Activated T-cell treated with anti-CD3 and anti-CD28 coated beads for 1 hour (primary cell): ENCODE results near the gene COPE.
"Not testable (repeated sequence)": the region's sequence is repeated elsewhere in the genome, so short reads cannot be mapped to it uniquely, and the experiment has no call there.

Experiments
- DNase-seq: peaks from one replicate; pipeline ENCODE4 v3.0.0-alpha.2; 2020; ENCODE audit warnings: low read depth

Gene COPE

DNA sequence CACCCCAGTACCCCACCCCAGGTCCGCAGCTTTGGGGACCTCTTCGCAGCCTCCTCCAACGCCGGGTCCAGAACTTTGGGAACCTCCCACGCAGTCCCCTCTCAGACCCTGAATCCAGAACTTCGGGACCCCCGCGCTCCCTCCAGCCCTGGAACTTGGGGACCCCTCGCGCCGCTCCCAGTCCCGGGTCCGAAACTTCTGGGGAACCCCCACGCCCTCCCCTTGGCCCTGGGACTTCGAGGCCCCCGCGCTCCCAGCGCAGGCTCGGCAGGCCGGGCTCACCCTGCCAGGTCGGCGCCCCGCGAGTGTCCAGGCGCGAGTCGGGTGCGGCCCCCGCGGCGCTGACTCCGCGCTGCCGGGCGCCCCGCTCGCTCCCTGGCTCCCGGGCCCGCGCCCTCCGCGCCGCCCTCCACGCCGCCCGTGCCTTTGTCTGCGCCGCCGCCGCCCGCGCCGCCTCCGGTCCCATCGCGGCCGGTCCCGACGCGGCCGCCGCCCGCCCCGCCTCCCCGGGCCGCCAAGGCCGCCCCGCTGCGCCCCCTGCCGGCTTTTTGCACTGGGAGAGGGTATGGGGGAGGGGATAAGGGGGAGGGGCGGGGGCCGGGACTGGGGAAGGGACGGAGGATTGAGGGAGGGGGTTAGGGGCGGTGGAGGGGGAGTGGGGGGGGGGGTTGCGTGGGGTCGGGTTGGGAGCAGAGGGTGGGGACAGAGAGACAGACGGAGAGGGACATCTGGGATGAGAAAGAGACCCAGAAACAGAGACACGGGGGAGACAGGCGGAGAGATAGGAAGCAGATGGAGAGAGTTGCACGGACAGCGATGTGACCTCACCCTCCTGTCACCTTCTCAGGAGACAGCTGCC lies 21.8 kb upstream of the COPE start, which contains the start of gene HOMER3:
TSS of gene HOMER3 (minus strand) at position 449 of the 859 bp plus-strand sequence. CDS start 2,235 bp downstream, outside the sequence.
- peak; percentile 85 for DNase-seq

DNA sequence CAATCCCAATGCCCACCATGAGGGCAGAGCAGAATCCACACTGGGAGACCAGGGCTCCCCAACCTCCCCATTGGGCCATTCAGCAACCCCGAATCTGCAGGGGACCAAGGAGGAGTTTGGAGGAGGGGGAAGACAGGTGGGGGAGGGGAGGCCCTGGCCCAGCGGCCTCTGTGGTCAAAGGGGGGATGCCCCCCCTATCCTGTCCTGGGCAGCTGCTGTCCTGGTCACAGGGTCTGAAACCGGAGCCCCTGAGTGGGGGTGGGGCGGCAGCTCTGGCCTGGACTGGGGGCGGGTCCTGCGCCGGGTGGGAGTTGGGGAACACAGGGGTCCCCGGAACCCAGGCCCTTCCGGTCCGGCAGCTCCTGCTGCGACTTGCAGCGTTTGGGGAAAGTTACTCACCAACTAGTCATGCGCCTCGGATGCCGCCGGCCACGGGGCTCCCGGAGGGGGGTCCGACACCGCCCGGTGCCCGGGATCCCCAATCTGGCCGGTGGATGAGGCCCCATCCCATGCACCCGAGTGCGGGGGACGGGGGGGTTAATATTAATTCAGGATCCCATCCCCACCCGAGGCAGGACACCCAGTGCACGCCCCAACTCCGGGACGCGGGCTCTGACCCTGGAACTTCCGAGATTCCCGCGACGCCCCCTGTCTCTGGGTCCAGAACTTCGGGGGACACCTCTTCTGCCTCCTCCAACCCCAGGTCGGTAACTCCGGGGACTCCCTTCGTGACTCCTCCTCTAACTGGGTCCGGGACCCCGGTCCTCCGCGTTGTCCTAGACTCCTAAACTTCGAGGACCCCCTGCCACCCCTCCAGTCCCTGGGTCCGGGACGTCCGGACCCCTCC lies 21.0 kb upstream of the COPE start:
- no peak for DNase-seq

DNA sequence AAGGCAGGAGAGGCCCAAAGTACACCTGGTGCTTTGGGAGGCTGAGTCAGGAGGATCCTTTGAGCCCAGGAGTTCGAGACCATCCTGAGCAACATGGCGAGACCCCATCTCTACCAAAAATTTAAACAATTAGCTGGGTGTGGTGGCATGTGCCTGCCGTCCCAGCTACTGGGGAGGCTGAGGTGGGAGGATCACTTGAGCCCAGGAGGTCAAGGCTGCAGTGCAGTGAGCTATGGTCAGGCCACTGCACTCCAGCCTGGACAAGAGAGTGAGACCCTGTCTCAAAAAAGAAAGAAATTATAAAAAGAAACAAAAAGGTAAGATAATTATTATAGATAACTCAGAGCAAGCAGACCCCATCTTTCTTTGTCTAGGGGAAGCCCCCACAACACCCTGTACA lies 20.0 kb upstream of the COPE start:
- DNase-seq = no peak

DNA sequence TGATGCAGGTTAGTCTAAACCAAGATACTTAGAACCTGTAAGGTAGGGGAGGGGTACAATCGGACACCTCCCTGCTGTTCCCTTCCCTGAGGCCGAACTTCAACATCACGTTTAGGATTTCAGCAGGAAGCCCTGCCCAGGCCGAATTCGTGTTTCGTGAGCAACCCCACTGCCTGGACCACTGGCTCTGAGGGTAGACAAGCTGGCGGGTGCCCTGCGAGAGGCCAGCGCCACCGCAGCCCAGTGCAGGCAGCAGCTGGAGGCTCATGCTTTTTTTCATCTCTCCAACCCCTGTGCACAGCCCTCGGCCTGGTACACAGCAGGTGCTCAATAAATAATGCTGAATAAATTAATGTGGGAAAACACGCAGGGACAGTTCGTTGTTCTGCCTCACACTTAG lies 14.1 kb upstream of the COPE start:
- no peak for DNase-seq

DNA sequence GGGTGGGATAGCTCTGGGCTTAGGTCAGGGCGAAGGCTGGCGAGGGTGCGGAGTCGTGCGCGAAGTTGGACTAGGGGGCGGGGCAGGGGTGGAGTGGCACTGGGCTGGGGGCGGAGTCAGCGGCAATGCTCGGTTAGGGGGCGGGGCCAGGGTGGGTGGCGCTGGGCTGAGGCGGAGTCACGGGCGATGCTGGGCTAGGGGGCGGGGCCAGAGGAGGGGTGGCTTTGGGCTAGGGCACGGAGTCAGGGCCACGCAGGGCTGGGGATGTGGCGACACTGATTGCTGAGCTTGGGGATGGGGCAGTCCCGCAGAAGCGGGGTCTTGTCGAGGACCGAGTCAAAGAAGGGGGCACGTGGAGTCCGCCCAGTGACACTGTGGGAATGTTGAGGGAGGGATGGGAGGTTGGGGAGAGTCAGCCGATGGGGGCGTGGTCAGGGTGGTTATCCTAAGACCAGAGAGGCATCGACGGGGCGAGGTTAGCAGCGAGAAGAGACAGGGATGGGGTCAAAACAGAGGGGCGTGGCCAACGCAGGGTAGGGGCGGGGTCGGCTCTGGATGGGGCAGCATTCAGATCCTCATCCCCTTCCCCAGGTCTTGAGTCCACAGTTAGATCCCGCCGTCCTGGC lies 13.1 kb upstream of the COPE start:
- peak; percentile 85 for DNase-seq

DNA sequence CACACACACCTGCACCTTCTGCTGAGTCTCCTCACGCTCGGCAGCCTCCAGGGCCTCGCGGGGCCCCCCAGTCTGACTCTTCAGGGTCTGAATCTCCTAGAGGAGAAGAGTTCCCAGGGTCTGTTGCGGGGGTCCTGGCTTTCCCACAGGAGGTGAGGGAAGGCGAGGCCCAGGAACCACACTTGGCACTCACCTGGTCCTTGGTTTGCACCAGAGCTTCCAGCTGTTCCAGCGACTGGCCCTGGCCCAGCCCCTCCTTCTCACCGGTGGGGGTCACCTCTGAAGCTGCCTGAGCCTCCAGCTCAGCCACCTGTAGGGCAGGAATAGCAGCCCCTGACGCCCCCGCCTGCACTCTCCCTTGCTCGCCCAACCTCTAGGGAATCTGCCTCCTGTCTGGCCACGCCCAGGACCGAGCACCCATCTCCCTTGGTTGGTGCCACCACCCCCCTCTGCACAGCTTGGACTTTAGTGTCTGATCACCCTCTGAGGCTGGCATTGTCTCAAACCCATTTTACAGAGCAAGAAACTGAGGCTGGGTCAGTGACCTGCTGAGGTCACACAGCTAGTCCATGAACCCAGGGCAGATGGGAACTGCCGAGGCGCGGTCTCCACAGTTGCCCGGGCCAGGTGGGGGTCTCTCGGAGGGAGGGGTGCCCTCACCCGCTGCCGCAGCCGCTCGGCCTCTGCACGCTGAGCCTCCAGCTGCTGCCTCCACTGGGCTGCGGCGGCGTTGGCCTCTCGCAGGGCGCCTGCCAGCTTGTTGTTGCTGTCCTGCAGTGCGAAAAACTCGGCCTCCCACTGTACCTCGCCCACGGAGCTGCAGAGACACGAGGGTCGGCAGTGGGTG lies 12.4 kb upstream of the COPE start:
- no peak for DNase-seq

DNA sequence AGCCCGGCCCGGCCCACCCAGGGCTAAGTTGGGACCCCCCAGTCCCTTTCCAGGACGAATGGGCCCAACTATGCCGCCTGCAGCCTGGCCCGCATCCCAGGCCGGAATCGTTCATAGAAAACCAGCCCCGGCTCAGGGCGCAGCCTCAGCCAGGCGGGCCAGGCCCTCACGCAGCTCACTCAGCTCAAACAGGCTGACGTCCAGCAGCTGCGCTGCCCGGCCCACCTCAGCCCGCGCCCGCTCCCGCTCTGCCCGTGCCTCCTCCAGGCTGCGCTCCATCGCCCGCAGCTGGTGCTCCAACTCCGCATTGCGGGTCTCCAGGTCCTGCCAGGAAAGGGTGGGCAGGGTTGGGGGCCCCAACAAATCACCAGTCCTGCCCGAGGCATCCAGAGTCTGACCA lies 10.1 kb upstream of the COPE start:
- no peak for DNase-seq

DNA sequence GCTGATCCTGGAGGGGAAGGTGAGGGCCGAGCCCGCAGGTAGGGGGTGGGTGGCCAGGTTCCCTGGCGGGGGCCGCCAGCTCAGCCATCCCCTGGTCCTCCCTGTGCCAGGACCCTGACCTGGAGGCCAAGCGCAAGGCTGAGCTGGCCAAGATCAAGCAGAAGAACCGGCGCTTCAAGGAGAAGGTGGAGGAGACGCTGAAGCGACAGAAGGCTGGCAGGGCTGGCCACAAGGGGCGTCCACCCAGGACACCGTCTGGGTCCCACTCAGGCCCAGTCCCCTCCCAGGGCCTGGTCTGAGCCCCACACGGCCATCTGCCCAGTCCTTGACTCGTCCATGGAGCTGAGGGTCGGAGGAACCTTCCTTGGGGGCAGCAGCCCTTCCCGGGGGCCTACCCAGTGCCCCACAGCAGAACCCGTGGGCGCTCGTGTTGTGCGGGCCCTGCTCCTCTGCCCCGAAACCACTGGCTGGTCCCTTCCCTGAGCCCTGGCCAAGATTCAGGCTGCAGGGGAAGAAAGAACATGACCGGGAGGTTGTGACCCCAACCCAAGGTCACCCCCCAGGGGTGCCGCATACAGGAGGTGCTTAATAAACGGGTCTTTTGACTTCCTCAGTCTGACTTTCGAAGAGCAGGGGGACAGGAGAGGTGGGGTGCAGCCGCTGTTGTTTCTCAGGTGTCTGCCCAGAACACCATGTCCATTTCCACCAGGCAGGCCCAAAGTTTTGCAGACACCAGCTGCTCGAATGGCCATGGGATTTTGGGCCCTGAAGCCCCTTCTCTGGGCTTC lies 9.0 kb upstream of the COPE start:
- no peak for DNase-seq

DNA sequence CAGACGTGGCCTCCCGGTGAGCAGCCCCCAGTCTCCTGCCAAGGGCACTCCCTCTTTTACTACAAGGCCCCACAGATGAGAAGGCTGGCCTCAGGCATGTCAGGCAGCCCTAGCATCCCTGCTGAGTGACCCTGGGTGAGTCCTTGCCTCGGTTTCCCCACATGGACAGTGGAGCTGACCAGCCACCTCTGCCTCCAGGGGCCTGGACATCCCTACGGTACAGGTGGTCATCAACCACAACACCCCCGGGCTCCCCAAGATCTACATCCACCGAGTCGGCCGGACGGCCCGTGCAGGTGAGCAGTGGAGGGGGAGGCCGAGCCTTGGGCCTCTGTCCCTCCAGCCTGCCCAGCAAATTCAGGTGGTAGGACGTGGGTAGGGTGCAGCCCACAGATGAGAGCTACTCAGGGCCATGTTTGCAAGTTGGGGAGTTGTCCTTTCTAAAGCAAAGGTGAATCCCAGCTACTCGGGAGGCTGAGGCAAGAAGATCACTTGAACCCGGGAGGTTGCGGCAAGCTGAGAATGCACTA lies 5.6 kb upstream of the COPE start:
- DNase-seq = no peak

DNA sequence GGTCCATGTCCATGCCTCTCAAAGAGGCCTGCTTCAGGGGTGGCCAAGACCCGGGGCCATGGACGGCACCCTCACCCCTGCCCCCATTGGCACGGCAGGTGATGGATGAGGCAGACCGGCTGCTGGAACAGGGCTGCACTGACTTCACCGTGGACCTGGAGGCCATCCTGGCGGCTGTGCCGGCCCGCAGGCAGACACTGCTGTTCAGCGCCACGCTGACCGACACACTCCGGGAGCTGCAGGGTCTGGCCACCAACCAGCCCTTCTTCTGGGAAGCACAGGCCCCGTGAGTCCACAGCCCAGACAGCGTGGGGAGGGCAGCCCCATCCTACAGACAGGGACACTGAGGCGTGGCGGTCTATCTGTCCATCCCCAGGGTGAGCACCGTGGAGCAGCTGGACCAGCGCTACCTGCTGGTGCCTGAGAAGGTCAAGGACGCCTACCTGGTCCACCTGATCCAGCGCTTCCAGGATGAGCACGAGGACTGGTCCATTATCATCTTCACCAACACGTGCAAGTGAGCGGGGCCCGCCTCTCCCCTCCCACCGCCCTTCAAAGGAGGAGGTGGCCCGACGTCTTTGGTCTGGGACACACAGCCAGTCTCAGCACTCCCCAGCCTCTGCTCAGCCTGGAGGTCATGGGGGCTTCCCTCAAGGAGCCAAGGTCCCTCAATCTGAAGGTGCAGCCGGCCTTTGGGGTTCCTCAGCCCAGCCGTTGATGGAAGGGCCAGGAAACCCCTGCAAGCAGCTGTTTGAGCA lies 3.2 kb upstream of the COPE start:
- DNase-seq = no peak

DNA sequence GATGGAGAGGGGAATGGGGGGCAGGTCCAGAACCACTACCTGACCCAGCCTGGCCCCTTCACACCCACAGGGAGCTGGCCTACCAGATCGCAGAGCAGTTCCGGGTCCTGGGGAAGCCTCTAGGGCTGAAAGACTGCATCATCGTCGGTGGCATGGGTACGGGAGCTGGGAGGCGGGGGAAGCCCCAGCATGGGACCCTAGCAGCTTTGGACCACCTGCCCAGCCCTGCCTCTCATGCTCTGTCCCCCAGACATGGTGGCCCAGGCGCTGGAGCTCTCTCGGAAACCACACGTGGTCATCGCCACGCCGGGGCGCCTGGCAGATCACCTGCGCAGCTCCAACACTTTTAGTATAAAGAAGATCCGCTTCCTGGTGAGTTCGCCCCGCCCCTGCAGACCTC lies 2.4 kb upstream of the COPE start:
- no peak for DNase-seq

DNA sequence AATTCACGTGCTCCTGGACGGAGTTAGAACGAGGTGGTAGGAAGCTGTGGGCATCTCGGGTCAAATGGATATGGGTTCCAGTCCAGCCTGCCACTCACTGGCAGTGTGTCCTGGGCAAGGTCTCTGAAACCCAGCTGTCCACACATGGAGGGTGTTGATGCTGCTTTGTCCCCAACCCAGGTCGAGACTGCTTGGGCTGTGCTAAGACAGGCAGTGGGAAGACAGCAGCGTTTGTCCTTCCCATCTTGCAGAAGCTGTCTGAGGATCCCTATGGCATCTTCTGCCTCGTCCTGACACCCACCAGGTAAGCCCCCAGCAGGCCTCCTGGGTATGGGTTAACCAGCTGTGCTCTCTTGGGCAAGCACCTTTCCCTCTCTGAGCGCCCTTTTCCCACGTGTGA lies 1.2 kb upstream of the COPE start:
- no peak for DNase-seq

DNA sequence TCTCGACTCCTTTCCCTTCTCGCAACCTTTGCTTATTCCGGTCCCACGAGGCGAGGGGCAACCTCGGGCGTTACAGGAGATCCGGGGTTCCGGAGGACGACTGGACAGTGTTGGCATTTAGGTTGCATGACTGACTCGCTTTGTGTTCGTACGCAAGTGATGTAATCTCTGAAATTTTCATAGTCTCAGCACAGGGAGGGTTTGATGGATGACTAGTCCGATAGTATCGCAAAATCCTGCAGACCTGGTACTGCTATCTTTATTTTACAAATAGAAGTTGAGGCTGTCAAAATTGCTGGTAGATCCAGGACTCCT lies 670 bp upstream of the COPE start:
- no peak for DNase-seq

DNA sequence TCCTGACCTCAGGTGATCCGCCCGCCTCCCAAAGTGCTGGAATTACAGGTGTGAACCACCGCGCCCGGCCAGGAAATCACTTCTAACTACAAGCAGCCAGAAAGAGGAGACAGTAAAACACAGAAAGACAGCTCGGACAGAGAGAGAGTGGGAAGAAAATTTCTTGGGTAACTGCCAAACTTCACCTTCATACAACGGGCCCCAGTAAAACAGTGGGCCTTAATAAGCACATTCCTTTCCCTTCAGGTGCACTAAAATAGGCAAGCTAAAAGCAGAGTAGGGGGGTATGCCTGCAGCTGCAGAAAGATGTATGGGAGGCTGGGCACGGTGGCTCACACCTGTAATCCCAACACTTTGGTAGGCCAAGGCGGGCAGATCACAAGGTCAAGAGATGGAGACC lies 1.6 kb downstream of the COPE start:
- DNase-seq = not testable (repeated sequence)

DNA sequence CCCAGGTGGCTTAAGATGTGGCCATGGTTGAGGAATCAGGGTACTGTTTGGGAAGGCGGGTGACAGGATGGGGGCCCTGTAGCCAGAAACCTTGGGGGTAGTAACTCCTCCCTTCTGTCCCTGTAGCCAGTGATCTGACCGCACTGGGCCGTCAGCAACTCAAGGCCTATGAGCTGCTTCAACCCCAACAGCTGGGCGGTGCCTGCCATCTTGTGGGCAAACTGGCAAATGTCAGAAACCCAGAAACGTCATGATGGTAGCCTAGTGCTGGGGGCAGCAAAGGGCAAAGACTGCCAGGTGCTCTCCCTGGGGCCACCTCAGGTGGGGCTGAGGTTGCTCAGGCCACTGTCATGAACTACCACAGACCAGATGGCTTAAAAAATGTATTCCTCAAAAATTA lies 3.5 kb downstream of the COPE start:
- peak; percentile 18 for DNase-seq

DNA sequence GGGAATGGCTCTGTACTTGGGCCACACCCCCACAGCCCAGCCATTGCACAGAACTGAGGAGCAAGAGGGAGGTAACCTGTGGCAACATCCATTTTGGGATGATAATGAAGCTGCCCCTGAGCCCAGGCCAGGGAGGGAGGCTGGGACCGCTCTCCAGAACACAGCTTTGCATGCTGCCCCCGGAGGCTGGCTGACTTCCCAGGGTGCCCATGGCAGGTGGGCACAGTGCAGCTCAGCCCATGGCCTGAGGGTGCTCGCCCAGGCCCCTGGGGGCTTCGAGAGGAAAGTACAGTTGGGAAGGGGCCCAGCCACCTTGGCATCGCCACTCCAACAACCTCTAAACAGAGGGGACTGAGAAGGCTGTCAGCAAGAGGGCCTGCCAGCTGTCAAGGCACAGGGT lies 5.7 kb downstream of the COPE start:
- DNase-seq = no peak

DNA sequence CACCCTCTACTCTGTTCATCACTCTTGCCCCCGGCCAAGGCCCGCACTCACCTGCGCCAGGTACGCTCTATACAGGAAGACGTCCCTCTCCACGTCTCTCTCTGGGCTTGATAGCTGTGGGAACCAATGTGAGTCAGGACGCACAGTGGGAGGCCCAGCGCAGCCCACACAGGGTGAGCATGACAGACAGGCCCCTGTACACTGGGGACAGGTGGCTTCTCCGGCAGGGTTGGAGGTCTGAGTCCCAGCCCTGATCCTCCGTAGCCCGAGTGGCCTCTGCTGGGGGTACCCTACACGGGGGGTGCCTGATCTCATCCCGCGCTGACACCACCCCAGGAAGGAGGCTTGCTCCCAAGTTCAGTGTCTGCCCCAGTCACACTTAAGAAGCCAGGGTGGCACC lies 6.3 kb downstream of the COPE start:
- DNase-seq = no peak

DNA sequence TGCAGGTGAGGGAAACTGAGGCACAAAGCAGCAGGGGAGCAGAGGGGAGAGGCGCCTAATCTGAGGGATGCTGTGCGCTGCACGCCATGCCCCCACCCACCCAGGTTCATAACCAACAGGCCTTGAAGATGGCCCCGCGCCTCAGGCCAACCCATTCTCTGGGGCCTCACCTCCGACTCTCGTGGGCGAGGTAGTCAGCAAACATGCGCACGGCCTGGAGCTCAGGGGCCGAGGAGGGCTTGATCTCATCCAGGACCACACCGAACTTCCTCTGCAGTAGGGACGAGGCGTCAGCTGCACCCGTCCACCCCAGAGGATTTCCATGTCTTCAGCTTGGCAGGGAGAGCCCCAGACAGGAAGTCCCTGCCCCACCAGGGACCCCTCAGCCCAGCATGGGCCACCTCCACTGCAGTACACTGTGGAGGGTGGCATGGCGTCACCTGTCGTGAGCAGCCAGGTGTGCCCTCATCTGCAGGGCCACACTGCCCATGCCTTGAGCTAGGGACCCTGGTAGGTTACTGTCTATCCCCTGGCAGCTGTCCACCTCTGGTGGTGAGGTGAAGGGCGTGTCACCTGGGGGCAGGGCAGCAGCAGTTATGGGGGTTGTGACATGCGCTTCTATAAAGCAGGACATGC lies 8.3 kb downstream of the COPE start:
- no peak for DNase-seq

DNA sequence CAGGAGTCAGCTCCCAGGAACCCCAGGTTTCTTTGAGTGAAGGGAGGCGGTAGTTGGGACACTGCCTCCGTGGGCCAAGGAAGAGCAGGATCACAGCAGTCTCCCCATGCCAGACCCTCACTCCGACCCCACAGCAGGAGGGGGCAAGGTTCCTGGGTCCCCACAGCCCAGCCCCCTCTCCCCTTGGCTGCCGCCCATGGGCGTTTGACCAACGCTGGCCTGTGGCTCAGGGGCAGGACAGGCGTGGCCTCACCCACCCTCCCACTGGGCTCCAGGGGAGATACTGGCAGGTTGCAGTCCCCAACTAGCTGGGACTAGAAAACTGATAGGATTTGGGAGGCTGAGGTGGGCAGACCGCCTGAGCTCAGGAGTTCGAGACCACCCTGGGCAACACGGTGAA lies 9.2 kb downstream of the COPE start:
- no peak for DNase-seq
